GM12892 (cell line): ENCODE measurements around the gene NHLRC2.

ENCODE experiments used
- DNase-seq: peaks from one replicate; pipeline ENCODE4 v3.0.0; 2011; ENCODE audit not compliant: insufficient read length
- FAIRE-seq: peaks from 2 replicates; lab custom pipeline; 2011; peaks lifted over from hg19 to GRCh38; lab: Jason Lieb, UNC
- POLR2A ChIP-seq: IDR thresholded peaks from 2 replicates; pipeline ENCODE4 v1.6.1; 2011; ENCODE audit warnings: low read depth, low read length, control low read depth
- POLR2AphosphoS5 ChIP-seq: IDR thresholded peaks from 2 replicates; pipeline ENCODE4 v1.6.1; 2011; ENCODE audit warnings: low read depth, low read length, control low read depth
- TAF1 ChIP-seq: IDR thresholded peaks from 2 replicates; pipeline ENCODE4 v1.6.1; 2011; ENCODE audit warnings: low read depth, mild to moderate bottlenecking, control low read depth, low read length, borderline replicate concordance

Gene NHLRC2

GRCh38 chr10:113953505-113954272 lies 99.2 kb downstream of the NHLRC2 start:
- no peak for TF ChIP-seq POLR2A
- TF ChIP-seq POLR2AphosphoS5, result no peak
- FAIRE-seq, result peak; percentile 5
- no peak for DNase-seq

GRCh38 chr10:113954409-113954808 lies 99.9 kb downstream of the NHLRC2 start:
- no peak for FAIRE-seq
- no peak for TF ChIP-seq POLR2A
- no peak for TF ChIP-seq TAF1
- TF ChIP-seq POLR2AphosphoS5, result no peak
- DNase-seq, result no peak

- no peak for DNase-seq
- TF ChIP-seq POLR2AphosphoS5 (no peak), TAF1 (no peak), POLR2A (no peak)
- FAIRE-seq, result no peak
Observed at GRCh38 chr10:113957013-113957412, 102.6 kb downstream of the NHLRC2 start.

GRCh38 chr10:113958631-113959382 lies 104.3 kb downstream of the NHLRC2 start:
- DNase-seq (no peak), FAIRE-seq (peak; percentile 96)
- TF ChIP-seq TAF1, result no peak
- no peak for TF ChIP-seq POLR2AphosphoS5
- TF ChIP-seq POLR2A, result no peak

GRCh38 chr10:113959383-113959760 lies 104.9 kb downstream of the NHLRC2 start:
- DNase-seq, result peak; percentile 26

GRCh38 chr10:113960617-113961181 lies 106.2 kb downstream of the NHLRC2 start:
- no peak for TF ChIP-seq POLR2A
- no peak for TF ChIP-seq TAF1
- no peak for TF ChIP-seq POLR2AphosphoS5
- no peak for FAIRE-seq
- DNase-seq, result no peak

More at GRCh38 chr10:113959383-113959760, 104.9 kb downstream of the NHLRC2 start:
- FAIRE-seq, result no peak
- TF ChIP-seq POLR2A (no peak), POLR2AphosphoS5 (no peak), TAF1 (no peak)

- DNase-seq (peak; percentile 33), FAIRE-seq (peak; percentile 98)
Observed at GRCh38 chr10:113961182-113962031, 106.9 kb downstream of the NHLRC2 start.

GRCh38 chr10:113965077-113965476 lies 110.6 kb downstream of the NHLRC2 start:
- DNase-seq (no peak), FAIRE-seq (peak; percentile 71)
- TF ChIP-seq POLR2A (no peak), POLR2AphosphoS5 (no peak), TAF1 (no peak)

More at GRCh38 chr10:113961182-113962031, 106.9 kb downstream of the NHLRC2 start:
- TF ChIP-seq POLR2A (peak; percentile 46; the same call in 1 of the 2 replicates), POLR2AphosphoS5 (no peak)

GRCh38 chr10:113965683-113966082 lies 111.2 kb downstream of the NHLRC2 start:
- TF ChIP-seq POLR2AphosphoS5 (no peak), POLR2A (no peak), TAF1 (no peak)
- DNase-seq, result no peak

More at GRCh38 chr10:113965683-113966082, 111.2 kb downstream of the NHLRC2 start:
- peak; percentile 54 for FAIRE-seq
